Transverse colon (tissue), 3 donors: ENCODE data around the gene GIMAP8.

Experiments
- POLR2A ChIP-seq: fragments of 450-650 bp; IDR thresholded peaks from one replicate; pipeline ENCODE4 v1.6.1; 2016; ENCODE audit warnings: antibody characterized with exemption, mild to moderate bottlenecking, moderate library complexity
- TF ChIP-seq, protein P1 (sequence below), 5 experiments: fragments of 200-600 bp in 3 of 5; fragments of 450-650 bp in 2 of 5; sonication (generic) in 3 of 5; IDR thresholded peaks; 1 replicate in 2 of 5; 2 replicates in 3 of 5; pipeline ENCODE4 v1.5.1; 2016 to 2017; ENCODE audit warnings: antibody characterized with exemption in 5 of 5, inconsistent platforms in 3 of 5, mild to moderate bottlenecking in 2 of 5, moderate library complexity in 1 of 5

DNA sequence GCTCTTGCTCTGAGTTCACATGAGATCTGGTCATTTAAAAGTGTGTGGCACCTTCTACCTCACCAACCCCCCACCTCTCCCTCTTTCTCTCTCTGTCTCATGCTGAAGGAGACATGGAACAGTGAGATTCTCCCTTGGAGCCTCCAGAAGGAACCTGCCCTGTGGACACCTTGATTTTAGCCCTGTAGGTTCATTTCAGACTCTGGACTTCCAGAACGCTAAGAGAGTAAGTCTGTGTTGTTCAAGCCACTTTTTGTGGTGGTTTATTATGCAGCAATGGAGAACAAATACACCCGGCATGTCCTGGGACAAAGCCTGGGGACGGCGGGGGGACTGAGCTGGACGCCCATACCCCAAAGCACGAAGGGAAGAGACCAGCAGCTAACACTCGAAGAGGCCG, 20.7 kb upstream of the GIMAP8 start:
- TF ChIP-seq, protein P1, sequence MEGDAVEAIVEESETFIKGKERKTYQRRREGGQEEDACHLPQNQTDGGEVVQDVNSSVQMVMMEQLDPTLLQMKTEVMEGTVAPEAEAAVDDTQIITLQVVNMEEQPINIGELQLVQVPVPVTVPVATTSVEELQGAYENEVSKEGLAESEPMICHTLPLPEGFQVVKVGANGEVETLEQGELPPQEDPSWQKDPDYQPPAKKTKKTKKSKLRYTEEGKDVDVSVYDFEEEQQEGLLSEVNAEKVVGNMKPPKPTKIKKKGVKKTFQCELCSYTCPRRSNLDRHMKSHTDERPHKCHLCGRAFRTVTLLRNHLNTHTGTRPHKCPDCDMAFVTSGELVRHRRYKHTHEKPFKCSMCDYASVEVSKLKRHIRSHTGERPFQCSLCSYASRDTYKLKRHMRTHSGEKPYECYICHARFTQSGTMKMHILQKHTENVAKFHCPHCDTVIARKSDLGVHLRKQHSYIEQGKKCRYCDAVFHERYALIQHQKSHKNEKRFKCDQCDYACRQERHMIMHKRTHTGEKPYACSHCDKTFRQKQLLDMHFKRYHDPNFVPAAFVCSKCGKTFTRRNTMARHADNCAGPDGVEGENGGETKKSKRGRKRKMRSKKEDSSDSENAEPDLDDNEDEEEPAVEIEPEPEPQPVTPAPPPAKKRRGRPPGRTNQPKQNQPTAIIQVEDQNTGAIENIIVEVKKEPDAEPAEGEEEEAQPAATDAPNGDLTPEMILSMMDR (IDR thresholded peaks at IDR 0.05) = no peak
- TF ChIP-seq POLR2A = no peak
